Brain pericyte (primary cell): ENCODE measurements around the gene ITGAX.
"Not testable (repeated sequence)": the region's sequence is repeated elsewhere in the genome, so short reads cannot be mapped to it uniquely, and the experiment has no call there.

Experiments used
- DNase-seq: peaks from one replicate; pipeline ENCODE4 v3.0.0-alpha.2; 2012; ENCODE audit warnings: low read depth, low spot score

Gene ITGAX

GRCh38 chr16:31354394-31355291 lies at the start of gene ITGAX:
ITGAX (plus strand) TSS chr16:31355176; CDS start chr16:31355255, 79 bp downstream.
- DNase-seq, result no peak

DNA sequence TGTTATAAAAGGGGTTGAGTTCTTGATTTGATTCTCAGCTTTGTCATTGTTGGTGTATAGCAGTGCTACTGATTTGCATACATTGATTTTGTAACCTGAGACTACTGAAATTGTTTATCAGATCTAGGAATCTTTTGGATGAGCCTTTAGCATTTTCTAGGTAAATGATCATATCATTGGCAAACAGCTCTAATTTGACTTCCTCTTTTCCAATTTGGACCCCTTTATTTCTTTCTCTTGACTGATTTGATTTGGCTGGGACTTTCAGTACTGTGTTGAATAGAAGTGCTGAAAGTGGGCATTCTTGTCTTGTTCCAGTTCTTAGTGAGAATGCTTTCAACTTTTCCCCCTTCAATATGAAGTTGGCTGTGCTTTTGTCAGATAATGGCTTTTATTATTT lies 49.8 kb upstream of the ITGAX start:
- DNase-seq, result no peak

DNA sequence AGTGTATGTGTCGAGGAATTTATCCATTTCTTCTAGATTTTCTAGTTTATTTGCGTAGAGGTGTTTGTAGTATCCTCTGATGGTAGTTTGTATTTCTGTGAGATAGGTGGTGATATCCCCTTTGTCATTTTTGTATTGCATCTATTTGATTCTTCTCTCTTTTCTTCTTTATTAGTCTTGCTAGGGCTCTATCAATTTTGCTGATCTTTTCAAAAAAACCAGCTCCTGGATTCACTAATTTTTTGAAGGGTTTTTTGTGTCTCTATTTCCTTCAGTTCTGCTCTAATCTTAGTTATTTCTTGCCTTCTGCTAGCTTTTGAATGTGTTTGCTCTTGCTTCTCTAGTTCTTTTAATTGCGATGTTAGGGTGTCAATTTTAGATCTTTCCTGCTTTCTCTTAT lies 46.6 kb upstream of the ITGAX start:
- not testable (repeated sequence) for DNase-seq

- DNase-seq, result no peak
Observed at GRCh38 chr16:31322500-31322899, 32.5 kb upstream of the ITGAX start.

DNA sequence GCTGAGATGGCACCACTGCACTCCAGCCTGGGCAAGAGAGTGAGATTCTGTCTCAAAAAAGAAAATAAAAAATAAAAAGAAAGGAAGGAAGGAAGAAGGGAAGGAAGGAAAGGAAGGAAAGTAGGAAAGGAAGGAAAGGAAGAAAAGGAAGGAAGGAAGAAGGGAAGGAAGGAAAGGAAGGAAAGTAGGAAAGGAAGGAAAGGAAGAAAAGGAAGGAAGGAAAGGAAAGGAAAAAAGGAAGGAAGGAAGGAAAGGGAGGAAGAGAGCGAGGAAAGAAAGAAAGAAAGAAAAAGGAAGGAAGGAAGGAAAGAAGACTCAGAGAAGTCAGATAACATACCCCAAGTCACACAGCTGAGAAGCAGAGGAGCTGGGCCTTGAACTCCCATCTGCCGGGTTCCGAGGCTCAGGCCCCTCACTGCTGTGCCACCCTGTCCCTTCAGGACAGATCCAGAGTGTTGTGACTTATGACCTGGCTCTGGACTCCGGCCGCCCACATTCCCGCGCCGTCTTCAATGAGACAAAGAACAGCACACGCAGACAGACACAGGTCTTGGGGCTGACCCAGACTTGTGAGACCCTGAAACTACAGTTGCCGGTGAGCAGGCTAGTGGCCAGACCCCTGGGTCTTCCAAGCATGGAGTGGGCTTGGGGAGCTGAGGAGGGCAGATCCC lies 30.9 kb upstream of the ITGAX start:
- DNase-seq, result no peak

GRCh38 chr16:31325171-31325570 lies 29.8 kb upstream of the ITGAX start:
- no peak for DNase-seq

DNA sequence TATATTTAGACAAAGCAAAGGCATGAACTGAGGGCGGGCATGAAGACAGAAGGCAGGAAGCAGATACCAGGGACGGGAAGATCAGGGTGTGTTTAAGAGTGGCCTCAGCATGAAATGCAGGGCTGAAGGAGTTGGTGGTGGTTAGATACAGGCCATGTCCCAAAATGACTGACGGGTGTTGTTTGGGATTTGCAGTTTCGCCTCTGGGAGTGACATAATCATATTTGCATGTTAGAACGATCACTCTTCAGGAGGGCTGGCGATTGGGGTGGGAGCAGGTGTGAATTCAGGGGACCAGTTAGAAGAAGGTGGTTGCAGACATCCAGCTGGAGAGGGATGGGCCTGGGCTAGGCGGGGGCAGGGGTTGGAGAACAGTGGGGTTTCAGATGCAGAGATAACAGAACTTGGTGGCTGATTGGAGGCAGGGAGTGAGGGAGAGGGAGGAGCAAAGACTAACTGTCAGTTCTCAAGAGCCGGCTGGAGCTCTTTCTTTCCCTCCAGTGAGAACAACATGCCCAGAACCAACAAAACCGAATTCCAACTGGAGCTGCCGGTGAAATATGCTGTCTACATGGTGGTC lies 27.2 kb upstream of the ITGAX start:
- no peak for DNase-seq

- no peak for DNase-seq
Observed at GRCh38 chr16:31328322-31329052, 26.5 kb upstream of the ITGAX start.

DNA sequence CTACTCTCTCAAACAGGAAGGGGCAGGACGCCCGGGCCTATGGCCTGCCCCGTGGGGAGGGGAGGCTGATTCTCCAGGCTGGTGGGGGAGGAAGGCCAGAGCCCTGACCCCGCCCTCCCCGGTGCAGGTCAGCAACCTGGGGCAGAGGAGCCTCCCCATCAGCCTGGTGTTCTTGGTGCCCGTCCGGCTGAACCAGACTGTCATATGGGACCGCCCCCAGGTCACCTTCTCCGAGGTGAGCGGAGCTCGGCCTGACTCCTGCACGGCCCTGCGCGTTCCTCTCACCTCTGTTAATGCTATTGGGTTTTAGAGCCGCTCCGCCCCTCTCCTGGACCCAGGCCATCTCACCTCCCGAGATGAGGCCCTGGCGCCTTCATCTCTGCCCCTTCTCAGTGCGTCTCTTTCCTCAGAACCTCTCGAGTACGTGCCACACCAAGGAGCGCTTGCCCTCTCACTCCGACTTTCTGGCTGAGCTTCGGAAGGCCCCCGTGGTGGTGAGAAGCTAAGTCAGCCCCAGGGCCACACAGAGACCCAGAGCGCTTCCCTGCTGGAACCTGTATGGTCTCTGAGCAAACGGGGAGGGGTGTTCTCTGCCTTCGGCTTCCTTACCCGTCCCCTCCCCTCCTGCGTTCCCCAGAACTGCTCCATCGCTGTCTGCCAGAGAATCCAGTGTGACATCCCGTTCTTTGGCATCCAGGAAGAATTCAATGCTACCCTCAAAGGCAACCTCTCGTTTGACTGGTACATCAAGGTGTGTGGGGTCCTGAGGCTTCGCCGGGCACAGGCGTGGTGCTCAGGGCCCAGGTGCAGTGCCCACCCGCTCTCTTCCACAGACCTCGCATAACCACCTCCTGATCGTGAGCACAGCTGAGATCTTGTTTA lies 25.1 kb upstream of the ITGAX start:
- no peak for DNase-seq

GRCh38 chr16:31330553-31330890 lies 24.5 kb upstream of the ITGAX start:
- no peak for DNase-seq

DNA sequence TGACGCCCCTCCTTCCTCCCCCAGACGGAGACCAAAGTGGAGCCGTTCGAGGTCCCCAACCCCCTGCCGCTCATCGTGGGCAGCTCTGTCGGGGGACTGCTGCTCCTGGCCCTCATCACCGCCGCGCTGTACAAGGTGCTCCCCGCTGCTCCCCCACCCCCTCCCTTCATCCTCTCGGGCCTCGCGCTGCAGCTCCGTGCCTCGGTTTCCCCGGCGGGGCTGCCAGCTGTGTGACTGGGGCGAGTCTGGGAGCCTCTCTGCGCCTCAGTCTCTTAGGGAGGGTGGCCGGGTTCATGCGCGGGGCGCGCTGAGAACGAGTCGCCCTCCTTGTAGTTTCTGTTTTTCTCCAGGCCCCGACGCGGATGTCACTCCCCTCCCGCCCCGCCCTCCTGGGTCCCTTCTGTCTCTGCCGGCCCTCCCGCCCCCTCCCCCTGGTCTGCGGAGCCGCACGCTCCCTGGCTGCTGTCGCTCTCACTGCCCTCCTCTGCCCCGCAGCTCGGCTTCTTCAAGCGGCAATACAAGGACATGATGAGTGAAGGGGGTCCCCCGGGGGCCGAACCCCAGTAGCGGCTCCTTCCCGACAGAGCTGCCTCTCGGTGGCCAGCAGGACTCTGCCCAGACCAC lies 23.7 kb upstream of the ITGAX start:
- no peak for DNase-seq

DNA sequence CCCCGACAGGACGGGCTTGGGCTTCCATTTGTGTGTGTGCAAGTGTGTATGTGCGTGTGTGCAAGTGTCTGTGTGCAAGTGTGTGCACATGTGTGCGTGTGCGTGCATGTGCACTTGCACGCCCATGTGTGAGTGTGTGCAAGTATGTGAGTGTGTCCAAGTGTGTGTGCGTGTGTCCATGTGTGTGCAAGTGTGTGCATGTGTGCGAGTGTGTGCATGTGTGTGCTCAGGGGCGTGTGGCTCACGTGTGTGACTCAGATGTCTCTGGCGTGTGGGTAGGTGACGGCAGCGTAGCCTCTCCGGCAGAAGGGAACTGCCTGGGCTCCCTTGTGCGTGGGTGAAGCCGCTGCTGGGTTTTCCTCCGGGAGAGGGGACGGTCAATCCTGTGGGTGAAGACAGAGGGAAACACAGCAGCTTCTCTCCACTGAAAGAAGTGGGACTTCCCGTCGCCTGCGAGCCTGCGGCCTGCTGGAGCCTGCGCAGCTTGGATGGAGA lies 23.1 kb upstream of the ITGAX start:
- no peak for DNase-seq

DNA sequence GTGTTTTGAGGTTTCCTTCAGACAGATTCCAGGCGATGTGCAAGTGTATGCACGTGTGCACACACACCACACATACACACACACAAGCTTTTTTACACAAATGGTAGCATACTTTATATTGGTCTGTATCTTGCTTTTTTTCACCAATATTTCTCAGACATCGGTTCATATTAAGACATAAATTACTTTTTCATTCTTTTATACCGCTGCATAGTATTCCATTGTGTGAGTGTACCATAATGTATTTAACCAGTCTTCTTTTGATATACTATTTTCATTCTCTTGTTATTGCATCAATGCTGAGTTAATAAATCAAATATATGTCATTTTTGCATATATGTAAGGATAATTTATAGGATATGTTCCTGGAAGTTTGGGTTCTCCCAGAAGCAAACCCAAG lies 22.4 kb upstream of the ITGAX start:
- DNase-seq, result no peak

DNA sequence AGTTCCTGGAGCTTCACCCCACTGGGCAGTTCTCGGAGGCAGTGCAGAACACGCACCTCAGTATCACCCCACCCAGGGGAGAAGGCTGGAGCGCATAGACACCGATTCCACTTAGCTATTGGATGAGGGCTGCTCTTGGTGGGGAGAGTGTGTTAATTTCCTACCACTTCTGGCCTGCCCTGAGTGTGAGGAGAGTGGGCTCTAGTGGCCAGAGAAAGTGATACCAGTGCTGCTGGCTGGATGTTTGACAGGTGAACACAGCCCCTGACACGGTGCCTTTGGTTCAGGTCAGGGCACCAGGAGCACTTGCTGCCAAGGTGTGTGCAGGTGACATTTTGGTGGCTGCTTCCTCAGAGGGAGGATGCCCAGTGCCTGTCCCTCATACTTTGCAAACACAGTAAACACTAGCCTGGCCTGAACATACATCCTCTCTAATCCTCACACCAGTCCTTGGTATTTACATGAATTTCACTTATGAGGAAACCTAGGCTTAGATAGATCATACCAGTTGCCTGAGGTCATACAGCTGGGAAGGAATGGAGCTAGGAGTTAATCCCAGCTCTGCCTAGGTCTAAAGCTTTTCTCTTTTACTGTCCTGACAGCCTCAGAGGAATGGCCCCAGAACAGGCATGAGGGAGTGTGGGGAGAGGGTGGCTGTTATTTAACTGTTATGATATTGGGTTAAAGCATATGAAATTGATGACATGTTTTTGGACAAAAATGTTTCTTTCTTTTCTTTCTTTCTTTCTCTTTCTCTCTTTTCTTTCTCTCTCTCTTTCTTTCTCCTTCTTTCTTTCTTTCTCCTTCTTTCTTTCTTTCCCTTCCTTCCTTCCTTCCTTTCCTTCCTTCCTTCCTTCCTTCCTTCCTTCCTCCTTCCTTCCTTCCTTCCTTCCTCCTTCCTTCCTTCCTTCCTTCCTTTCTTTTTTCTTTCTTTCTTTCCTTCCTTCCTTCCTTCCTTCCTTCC lies 21.0 kb upstream of the ITGAX start:
- DNase-seq, result no peak

DNA sequence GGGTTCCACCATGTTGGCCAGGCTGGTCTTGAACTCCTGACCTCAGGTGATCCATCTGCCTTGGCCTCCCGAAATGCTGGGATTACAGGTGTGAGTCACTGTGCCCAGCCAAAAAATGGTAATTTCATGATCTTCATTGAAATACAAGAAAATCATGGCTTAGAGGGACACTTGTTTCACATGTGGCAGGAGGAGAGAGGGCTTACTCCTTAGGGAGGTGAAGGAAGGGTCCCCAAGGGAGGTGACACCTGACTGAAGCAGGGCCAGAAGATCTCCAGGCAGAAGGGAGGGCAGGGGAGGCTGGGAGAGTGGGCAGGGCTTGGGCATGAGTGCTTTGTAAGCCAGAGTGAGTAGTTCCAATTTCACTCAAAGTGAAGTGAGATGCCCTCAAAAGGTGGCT lies 20.0 kb upstream of the ITGAX start:
- DNase-seq, result no peak

DNA sequence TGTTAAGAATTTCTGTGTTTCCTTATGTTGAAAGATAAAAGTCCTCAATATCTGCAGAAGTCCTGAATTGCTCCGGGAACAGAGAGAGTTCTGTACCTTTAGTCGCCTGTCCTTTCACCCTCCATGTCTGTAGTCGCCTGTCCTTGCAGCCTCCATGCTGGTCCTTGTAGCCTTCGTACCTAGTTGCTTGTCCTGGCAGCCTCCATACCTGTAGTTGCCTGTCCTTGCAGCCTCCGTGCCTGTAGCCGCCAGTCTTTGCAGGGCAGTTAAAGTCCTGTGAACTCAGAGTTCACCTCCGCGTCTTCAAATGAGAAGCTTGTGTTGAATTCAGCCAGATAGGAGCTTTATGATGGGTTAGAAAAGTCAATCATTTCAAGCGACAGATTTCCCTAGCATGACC lies 19.5 kb upstream of the ITGAX start:
- DNase-seq, result no peak

DNA sequence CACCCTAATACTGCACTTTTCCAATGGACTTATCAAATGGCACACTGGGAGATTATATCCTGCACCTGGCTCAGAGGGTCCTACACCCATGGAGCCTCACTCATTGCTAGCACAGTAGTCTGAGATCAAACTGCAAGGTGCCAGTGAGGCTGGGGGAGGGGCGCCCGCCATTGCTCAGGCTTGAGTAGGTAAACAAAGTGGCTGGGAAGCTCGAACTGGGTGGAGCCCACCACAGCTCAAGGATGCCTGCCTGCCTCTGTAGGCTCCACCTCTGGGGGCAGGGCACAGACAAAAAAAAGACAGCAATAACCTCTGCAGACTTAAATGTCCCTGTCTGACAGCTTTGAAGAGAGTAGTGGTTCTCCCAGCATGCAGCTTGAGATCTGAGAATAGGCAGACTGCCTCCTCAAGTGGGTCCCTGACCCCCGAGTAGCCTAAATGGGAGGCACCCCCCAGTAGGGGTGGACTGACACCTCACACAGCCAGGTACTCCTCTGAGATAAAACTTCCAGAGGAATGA lies 16.8 kb upstream of the ITGAX start:
- not testable (repeated sequence) for DNase-seq

GRCh38 chr16:31344712-31345111 lies 10.3 kb upstream of the ITGAX start:
- DNase-seq, result no peak

- no peak for DNase-seq
Observed at GRCh38 chr16:31347445-31347844, 7.5 kb upstream of the ITGAX start.
